OCI-LY1 (cell line): Measurements from ENCODE around the gene IPP.
"Not testable (repeated sequence)": the region's sequence is repeated elsewhere in the genome, so short reads cannot be mapped to it uniquely, and the experiment has no call there.

Experiments used
- H2AFZ ChIP-seq: fragments of 200-600 bp; sonication (generic), shearing (Covaris generic); 2 replicates; pipeline ENCODE4 v1.6.0; 2014; ENCODE audit warnings: antibody characterized with exemption, mild to moderate bottlenecking, low read length
- H3F3A ChIP-seq: fragments of 200-600 bp; sonication (generic), shearing (Covaris generic); 2 replicates; pipeline ENCODE4 v1.6.0; 2014; ENCODE audit warnings: mild to moderate bottlenecking, antibody characterized with exemption, low read length, moderate library complexity; ENCODE audit not compliant: insufficient read depth
- H3K27ac ChIP-seq: fragments of 200-600 bp; sonication (generic); 2 replicates; pipeline ENCODE4 v1.5.1; 2014; ENCODE audit warnings: low read length, mixed run types, mild to moderate bottlenecking, low read depth; ENCODE audit not compliant: poor library complexity, severe bottlenecking
- H3K27me3 ChIP-seq: fragments of 200-600 bp; sonication (generic); 2 replicates; pipeline ENCODE4 v1.6.0; 2014; ENCODE audit warnings: antibody characterized with exemption, mild to moderate bottlenecking, low read length, moderate library complexity; ENCODE audit not compliant: insufficient read depth
- H3K36me3 ChIP-seq: fragments of 200-600 bp; sonication (generic); 2 replicates; pipeline ENCODE4 v1.6.1; 2014; ENCODE audit warnings: mild to moderate bottlenecking, antibody characterized with exemption, low read length, moderate library complexity, mixed read lengths; ENCODE audit not compliant: insufficient read depth
- H3K4me1 ChIP-seq: fragments of 200-600 bp; sonication (generic); 2 replicates; pipeline ENCODE4 v1.5.1; 2014; ENCODE audit warnings: mild to moderate bottlenecking, low read length, moderate library complexity; ENCODE audit not compliant: insufficient read depth, severe bottlenecking
- H3K4me2 ChIP-seq: fragments of 200-600 bp; sonication (generic), shearing (Covaris generic); 2 replicates; pipeline ENCODE4 v1.6.1; 2014; ENCODE audit warnings: low read length
- H3K4me3 ChIP-seq: fragments of 200-600 bp; sonication (generic); 2 replicates; pipeline ENCODE4 v1.5.1; 2014; ENCODE audit warnings: low read length, low read depth, mild to moderate bottlenecking, mixed read lengths; ENCODE audit not compliant: poor library complexity, severe bottlenecking
- H3K79me2 ChIP-seq: fragments of 200-600 bp; shearing (Covaris generic); 2 replicates; pipeline ENCODE4 v1.6.1; 2016; ENCODE audit warnings: mixed run types, low read length, mixed read lengths; ENCODE audit not compliant: insufficient read depth
- H3K9ac ChIP-seq: fragments of 200-600 bp; sonication (generic), shearing (Covaris generic); 2 replicates; pipeline ENCODE4 v1.6.1; 2014; ENCODE audit warnings: mild to moderate bottlenecking, low read length, mixed read lengths
- H3K9me2 ChIP-seq: fragments of 200-600 bp; sonication (generic), shearing (Covaris generic); 2 replicates; pipeline ENCODE4 v1.6.1; 2014; ENCODE audit warnings: low read depth, mild to moderate bottlenecking, low read length, mixed read lengths
- H3K9me3 ChIP-seq: fragments of 200-600 bp; shearing (Covaris generic); 2 replicates; pipeline ENCODE4 v1.6.1; 2014; ENCODE audit warnings: low read length, mixed read lengths
- H4K20me1 ChIP-seq: fragments of 200-600 bp; sonication (generic), shearing (Covaris generic); 2 replicates; pipeline ENCODE4 v1.6.0; 2016; ENCODE audit warnings: mild to moderate bottlenecking, low read length; ENCODE audit not compliant: insufficient read depth
- EZH2 ChIP-seq: fragments of 200-600 bp; sonication (generic), shearing (Covaris generic); IDR thresholded peaks from 2 replicates; pipeline ENCODE4 v1.8.0; 2017; ENCODE audit warnings: borderline replicate concordance, mixed run types, mild to moderate bottlenecking, antibody characterized with exemption, low read length, moderate library complexity, mixed read lengths
- TF ChIP-seq, protein P1 (sequence below): fragments of 200-600 bp; sonication (generic), shearing (Covaris generic); IDR thresholded peaks from 2 replicates; pipeline ENCODE4 v1.5.1; 2017; ENCODE audit warnings: mild to moderate bottlenecking, antibody characterized with exemption, low read length, moderate library complexity, mixed read lengths

IPP gene

DNA sequence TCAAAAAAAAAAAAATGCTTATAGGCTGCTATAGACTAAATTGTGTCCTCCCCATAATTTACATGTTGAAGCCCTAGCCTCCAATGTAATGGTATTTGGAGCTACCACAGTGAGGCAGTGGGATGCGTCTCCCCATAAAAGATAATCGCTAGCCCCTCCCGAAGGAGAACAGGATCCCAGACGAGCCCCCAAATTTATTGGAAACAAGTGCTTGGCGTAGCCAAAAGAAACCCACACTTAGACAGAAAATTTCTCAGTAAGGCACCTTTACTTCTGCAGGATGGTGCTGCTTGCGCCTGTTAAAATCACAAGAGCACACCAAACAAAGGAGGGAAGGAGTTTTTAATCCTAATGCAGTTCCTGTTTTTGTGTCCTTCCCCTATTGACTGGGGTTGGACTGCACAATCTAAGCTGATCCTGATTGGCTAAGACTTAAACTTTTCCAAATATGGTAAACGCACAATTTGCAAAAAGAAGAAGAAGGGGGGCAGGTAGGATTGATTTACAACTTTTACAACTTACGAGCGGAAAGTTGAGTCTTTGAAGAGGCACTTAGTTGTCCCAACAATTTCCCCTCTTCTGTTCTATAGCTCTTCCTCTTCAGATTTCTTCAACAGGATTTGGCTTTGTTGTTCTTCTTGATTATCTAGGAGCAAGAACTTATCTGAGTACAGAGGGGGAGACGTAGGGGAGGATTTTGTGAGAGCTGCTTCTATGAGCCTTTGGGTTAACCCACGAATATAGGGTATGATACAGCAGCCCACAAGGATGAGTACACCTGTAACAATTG, 3.0 kb upstream of the IPP start:
- Histone ChIP-seq H2AFZ (no peak overlapping the region), H3K9me2 (no peaks in the 10 kb centered on the region), H3K4me2 (no peak overlapping the region), H3K36me3 (no peaks in the 10 kb centered on the region), H3K9me3 (no peaks in the 10 kb centered on the region), H3K9ac (no peak overlapping the region), H4K20me1 (no peaks in the 10 kb centered on the region), H3K79me2 (no peaks in the 10 kb centered on the region), H3K27ac (no peak overlapping the region), H3K27me3 (no peaks in the 10 kb centered on the region), H3K4me1 (peaks cover 13% of the 10 kb centered on the region), H3K4me3 (no peak overlapping the region), H3F3A (no peaks in the 10 kb centered on the region; the same call in 1 of the 2 replicates)
- TF ChIP-seq, protein P1, sequence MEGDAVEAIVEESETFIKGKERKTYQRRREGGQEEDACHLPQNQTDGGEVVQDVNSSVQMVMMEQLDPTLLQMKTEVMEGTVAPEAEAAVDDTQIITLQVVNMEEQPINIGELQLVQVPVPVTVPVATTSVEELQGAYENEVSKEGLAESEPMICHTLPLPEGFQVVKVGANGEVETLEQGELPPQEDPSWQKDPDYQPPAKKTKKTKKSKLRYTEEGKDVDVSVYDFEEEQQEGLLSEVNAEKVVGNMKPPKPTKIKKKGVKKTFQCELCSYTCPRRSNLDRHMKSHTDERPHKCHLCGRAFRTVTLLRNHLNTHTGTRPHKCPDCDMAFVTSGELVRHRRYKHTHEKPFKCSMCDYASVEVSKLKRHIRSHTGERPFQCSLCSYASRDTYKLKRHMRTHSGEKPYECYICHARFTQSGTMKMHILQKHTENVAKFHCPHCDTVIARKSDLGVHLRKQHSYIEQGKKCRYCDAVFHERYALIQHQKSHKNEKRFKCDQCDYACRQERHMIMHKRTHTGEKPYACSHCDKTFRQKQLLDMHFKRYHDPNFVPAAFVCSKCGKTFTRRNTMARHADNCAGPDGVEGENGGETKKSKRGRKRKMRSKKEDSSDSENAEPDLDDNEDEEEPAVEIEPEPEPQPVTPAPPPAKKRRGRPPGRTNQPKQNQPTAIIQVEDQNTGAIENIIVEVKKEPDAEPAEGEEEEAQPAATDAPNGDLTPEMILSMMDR = no peak
- no peak for TF ChIP-seq EZH2

GRCh38 chr1:45752441-45753052, 2.1 kb upstream of the IPP start:
- TF ChIP-seq, protein P1 = no peak
- no peak for TF ChIP-seq EZH2
- no peak overlapping the region for H2AFZ ChIP-seq
- no peak overlapping the region for H3K4me3 ChIP-seq
- no peaks in the 10 kb centered on the region for H3K27me3 ChIP-seq
- no peaks in the 10 kb centered on the region for H3K9me3 ChIP-seq
- H3K36me3 ChIP-seq = no peaks in the 10 kb centered on the region
- no peaks in the 10 kb centered on the region for H3K9me2 ChIP-seq
- no peak overlapping the region for H3K4me2 ChIP-seq
- H3K27ac ChIP-seq = no peak overlapping the region
- H3K9ac ChIP-seq = no peak overlapping the region
- H4K20me1 ChIP-seq = no peaks in the 10 kb centered on the region
- no peaks in the 10 kb centered on the region for H3K79me2 ChIP-seq
- H3F3A ChIP-seq = no peaks in the 10 kb centered on the region; the same call in 1 of the 2 replicates
- H3K4me1 ChIP-seq = peaks cover 13% of the 10 kb centered on the region

DNA sequence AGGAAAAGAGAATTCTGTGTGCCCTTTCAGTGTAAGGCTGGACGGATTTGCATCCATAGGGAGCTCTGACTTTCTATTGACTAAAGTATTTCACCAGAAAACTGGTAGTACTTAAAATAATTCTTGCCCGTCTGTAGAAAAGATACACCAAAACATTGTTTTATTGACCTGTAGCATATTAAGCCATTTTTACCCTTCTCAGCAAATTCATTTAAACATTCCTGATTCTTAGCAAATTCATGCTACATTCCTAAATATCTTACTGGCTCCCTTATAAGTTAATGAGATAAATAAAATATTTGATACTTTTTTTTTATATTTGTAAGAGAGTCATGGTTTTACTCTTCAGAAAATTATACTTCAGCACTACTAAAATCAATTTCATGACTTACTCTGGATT, 1.6 kb upstream of the IPP start:
- Histone ChIP-seq H3K9me3 (no peaks in the 10 kb centered on the region), H3K4me3 (no peak overlapping the region), H3K79me2 (no peaks in the 10 kb centered on the region), H3K27ac (no peak overlapping the region), H3K27me3 (no peaks in the 10 kb centered on the region), H4K20me1 (no peaks in the 10 kb centered on the region), H3K9ac (no peak overlapping the region), H3K9me2 (no peaks in the 10 kb centered on the region), H3K4me1 (peaks cover 13% of the 10 kb centered on the region), H3K36me3 (no peaks in the 10 kb centered on the region), H3F3A (no peaks in the 10 kb centered on the region; the same call in 1 of the 2 replicates), H2AFZ (no peak overlapping the region), H3K4me2 (no peak overlapping the region)
- TF ChIP-seq, protein P1 = no peak
- no peak for TF ChIP-seq EZH2

- H3F3A ChIP-seq, H3K27me3 ChIP-seq, H3K79me2 ChIP-seq, H3K36me3 ChIP-seq, H3K9me2 ChIP-seq, H4K20me1 ChIP-seq, H3K9me3 ChIP-seq: not testable (repeated sequence)
- Histone ChIP-seq H2AFZ (peak overlapping the region; percentile 59; the same call in 1 of the 2 replicates), H3K4me3 (peak overlapping the region; percentile 80), H3K27ac (peak overlapping the region; percentile 81), H3K4me1 (peaks cover 13% of the 10 kb centered on the region), H3K9ac (peak overlapping the region; percentile 93), H3K4me2 (peak overlapping the region; percentile 79)
Measured at GRCh38 chr1:45751039-45751838, 786 bp upstream of the IPP start.
